HL-60 (cell line): ENCODE measurements around the gene GRPEL2.

Experiments used
- GABPA ChIP-seq: IDR thresholded peaks from 2 replicates; pipeline ENCODE4 v1.6.1; 2012; ENCODE audit warnings: low read depth
- POLR2AphosphoS5 ChIP-seq: IDR thresholded peaks from 2 replicates; pipeline ENCODE4 v1.6.1; 2012; ENCODE audit warnings: low read depth
- REST ChIP-seq: IDR thresholded peaks from 2 replicates; pipeline ENCODE4 v1.6.1; 2012; ENCODE audit warnings: low read depth; ENCODE audit not compliant: insufficient replicate concordance
- TF ChIP-seq, protein P1 (sequence below): IDR thresholded peaks from one replicate; pipeline ENCODE4 v1.5.1; 2011; ENCODE audit warnings: low read length, control low read depth, inconsistent platforms; ENCODE audit not compliant: insufficient read depth

GRCh38 chr5:149381986-149382338 is 36.7 kb downstream of the GRPEL2 start:
- TF ChIP-seq, protein P1, sequence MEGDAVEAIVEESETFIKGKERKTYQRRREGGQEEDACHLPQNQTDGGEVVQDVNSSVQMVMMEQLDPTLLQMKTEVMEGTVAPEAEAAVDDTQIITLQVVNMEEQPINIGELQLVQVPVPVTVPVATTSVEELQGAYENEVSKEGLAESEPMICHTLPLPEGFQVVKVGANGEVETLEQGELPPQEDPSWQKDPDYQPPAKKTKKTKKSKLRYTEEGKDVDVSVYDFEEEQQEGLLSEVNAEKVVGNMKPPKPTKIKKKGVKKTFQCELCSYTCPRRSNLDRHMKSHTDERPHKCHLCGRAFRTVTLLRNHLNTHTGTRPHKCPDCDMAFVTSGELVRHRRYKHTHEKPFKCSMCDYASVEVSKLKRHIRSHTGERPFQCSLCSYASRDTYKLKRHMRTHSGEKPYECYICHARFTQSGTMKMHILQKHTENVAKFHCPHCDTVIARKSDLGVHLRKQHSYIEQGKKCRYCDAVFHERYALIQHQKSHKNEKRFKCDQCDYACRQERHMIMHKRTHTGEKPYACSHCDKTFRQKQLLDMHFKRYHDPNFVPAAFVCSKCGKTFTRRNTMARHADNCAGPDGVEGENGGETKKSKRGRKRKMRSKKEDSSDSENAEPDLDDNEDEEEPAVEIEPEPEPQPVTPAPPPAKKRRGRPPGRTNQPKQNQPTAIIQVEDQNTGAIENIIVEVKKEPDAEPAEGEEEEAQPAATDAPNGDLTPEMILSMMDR = peak; percentile 98
- TF ChIP-seq REST = no peak
- TF ChIP-seq POLR2AphosphoS5 = no peak
- TF ChIP-seq GABPA = no peak
